ENCODE results near the gene KCTD12.

KCTD12 gene

GRCh38 chr13:76837801-76838200 is 48.4 kb downstream of the KCTD12 start:
- no peak overlapping the region for H3K9ac ChIP-seq (ENCODE audit: low read depth, low read length)
- no peak overlapping the region for H3K4me3 ChIP-seq (ENCODE audit: low read depth, low read length)
- H3K27ac ChIP-seq (ENCODE audit: low read depth, low read length) = no peak overlapping the region
- no peaks in the 10 kb centered on the region for H3K9me3 ChIP-seq (ENCODE audit: control insufficient read depth, insufficient read depth, low read length)
- no peaks in the 10 kb centered on the region for H3K36me3 ChIP-seq (ENCODE audit: control insufficient read depth, insufficient read depth, low read length)
- H3K4me1 ChIP-seq (ENCODE audit: control insufficient read depth, insufficient read depth, low read length) = no peaks in the 10 kb centered on the region
- no peaks in the 10 kb centered on the region for H3K27me3 ChIP-seq (ENCODE audit: control insufficient read depth, insufficient read depth, low read length)

- no peak overlapping the region for H3K27ac ChIP-seq (ENCODE audit: low read depth, low read length)
- no peaks in the 10 kb centered on the region for H3K36me3 ChIP-seq (ENCODE audit: control insufficient read depth, insufficient read depth, low read length)
- no peaks in the 10 kb centered on the region for H3K9me3 ChIP-seq (ENCODE audit: control insufficient read depth, insufficient read depth, low read length)
- H3K4me3 ChIP-seq (ENCODE audit: low read depth, low read length) = no peak overlapping the region
- no peaks in the 10 kb centered on the region for H3K4me1 ChIP-seq (ENCODE audit: control insufficient read depth, insufficient read depth, low read length)
- H3K27me3 ChIP-seq (ENCODE audit: control insufficient read depth, insufficient read depth, low read length) = no peaks in the 10 kb centered on the region
- H3K9ac ChIP-seq (ENCODE audit: low read depth, low read length) = no peak overlapping the region
Observed at GRCh38 chr13:76836311-76836710, 49.9 kb downstream of the KCTD12 start.

GRCh38 chr13:76833441-76833954 is 52.7 kb downstream of the KCTD12 start:
- Histone ChIP-seq H3K36me3 (ENCODE audit: control insufficient read depth, insufficient read depth, low read length) (no peaks in the 10 kb centered on the region), H3K9ac (ENCODE audit: low read depth, low read length) (no peak overlapping the region), H3K9me3 (ENCODE audit: control insufficient read depth, insufficient read depth, low read length) (no peaks in the 10 kb centered on the region), H3K27me3 (ENCODE audit: control insufficient read depth, insufficient read depth, low read length) (no peaks in the 10 kb centered on the region), H3K27ac (ENCODE audit: low read depth, low read length) (no peak overlapping the region), H3K4me1 (ENCODE audit: control insufficient read depth, insufficient read depth, low read length) (no peaks in the 10 kb centered on the region), H3K4me3 (ENCODE audit: low read depth, low read length) (no peak overlapping the region)

GRCh38 chr13:76832258-76832988 is 53.8 kb downstream of the KCTD12 start:
- Histone ChIP-seq H3K4me3 (ENCODE audit: low read depth, low read length) (no peak overlapping the region), H3K4me1 (ENCODE audit: control insufficient read depth, insufficient read depth, low read length) (no peaks in the 10 kb centered on the region), H3K36me3 (ENCODE audit: control insufficient read depth, insufficient read depth, low read length) (no peaks in the 10 kb centered on the region), H3K9ac (ENCODE audit: low read depth, low read length) (no peak overlapping the region), H3K9me3 (ENCODE audit: control insufficient read depth, insufficient read depth, low read length) (no peaks in the 10 kb centered on the region), H3K27ac (ENCODE audit: low read depth, low read length) (no peak overlapping the region), H3K27me3 (ENCODE audit: control insufficient read depth, insufficient read depth, low read length) (no peaks in the 10 kb centered on the region)

- Histone ChIP-seq H3K4me3 (ENCODE audit: low read depth, low read length) (no peak overlapping the region), H3K4me1 (ENCODE audit: control insufficient read depth, insufficient read depth, low read length) (no peaks in the 10 kb centered on the region), H3K27ac (ENCODE audit: low read depth, low read length) (no peak overlapping the region), H3K9ac (ENCODE audit: low read depth, low read length) (no peak overlapping the region), H3K36me3 (ENCODE audit: control insufficient read depth, insufficient read depth, low read length) (no peaks in the 10 kb centered on the region), H3K9me3 (ENCODE audit: control insufficient read depth, insufficient read depth, low read length) (no peaks in the 10 kb centered on the region), H3K27me3 (ENCODE audit: control insufficient read depth, insufficient read depth, low read length) (no peaks in the 10 kb centered on the region)
Observed at GRCh38 chr13:76830805-76831204, 55.4 kb downstream of the KCTD12 start.
